NCI-H1694 (cell line): ENCODE measurements around the gene NET1.
"Not testable (repeated sequence)": the region's sequence is repeated elsewhere in the genome, so short reads cannot be mapped to it uniquely, and the experiment has no call there.

ENCODE experiments used
- DNase-seq: peaks from one replicate; lab custom pipeline; 2025; lab: John Stamatoyannopoulos, UW

NET1 gene

DNA sequence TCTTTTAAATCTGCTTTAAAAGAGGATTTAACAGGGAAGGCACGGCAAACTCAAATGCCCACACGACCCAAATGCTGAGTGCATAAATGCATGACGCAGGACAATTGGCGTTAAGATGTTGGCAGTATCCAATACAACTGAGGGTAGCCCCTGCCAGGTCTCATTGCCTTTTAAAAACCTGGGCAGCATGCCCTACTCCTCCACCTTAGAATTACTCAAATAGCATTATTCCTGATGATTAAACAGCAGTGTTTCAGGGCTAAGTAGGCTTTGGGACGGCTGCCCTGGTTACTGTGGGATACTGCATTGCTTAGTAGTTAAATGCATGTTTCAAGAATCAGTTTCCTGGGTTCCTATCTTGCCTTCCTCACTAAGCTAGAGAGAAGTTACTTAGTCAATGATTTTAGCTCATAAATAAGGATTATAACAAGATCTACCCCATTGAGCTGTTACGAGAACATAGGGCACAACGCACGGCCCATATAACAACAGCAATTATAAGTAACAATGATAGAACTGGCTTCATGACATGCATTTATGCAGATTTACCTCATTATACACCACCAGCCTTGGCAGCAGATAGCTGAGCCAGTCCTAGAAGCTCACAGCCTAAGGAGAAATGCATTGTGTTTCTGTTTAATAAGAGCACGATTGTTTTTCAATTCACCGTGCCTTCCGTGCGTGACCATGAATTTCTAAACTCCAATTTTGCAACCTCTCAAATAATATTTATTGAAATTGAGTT, 15.6 kb upstream of the NET1 start:
- DNase-seq, result no peak

DNA sequence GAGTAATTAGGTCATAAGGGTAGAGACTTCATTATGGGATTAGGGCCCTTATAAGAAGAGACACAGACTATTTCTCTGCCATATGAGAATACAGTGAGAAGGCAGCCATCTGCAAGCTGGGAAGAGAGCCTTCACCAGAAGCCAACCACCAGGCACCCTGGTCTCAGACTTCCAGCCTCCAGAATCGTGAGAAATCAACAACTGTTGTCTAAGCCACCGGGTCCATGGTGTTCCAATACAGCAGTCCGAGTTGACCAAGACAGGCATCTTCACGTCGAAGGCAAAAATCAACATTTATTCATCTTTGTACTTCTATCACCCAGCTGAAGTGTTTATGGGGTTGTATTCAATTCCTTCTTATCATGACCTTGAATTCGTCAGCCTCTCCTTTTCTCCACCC, 13.0 kb upstream of the NET1 start:
- no peak for DNase-seq

DNA sequence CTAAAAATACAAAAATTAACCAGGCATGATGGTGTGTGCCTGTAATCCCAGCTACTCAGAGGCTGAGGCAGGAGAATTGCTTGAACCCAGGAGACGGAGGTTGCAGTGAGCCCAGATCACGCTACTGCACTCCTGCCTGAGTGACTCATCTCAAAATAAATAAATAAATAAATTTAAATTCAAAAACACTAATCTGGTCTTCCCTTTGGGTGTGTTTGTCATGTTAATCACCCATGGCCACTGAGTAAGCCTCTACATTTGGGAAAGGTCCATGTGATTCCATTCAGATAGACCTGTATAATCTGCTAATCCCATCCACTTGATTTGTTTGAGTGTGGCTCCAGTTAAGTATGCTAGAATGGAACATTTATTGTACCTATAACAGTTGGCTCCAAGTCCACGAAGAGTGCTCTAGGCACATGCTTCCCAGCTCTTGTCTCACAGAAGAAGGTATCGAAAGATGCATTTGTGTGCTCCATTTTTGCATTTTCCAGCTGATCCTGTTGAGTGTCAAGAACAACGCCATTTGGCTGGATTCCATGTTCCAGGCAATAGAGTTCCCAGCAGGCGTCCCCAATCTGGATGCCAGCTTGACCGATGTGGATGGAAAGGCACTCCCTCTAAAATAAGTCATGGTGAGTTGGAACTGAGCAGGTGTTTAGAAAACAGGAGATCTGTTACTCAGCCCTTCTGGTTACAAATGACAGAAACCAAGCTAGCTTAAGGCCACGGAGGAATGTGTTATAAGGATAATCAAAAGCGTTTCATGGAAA, 11.7 kb upstream of the NET1 start:
- no peak for DNase-seq

DNA sequence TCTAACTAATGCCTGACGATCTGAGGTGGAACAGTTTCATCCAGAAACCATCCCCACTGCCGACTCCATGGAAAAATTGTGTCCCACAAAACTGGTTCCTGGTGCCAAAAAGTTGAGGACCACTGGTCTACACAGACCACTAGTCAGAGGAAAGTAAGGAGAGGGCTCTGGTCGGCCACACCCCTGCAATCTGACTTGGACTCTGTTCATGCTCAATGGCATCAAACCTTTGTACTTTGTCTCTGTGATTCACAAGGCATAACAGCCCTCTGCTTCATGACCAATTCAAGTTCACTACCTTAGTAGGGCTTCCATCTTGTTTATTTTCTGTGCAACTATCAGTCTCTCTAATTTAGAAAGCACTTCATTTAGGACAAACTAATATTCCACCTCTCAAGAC, 9.6 kb upstream of the NET1 start:
- no peak for DNase-seq

DNA sequence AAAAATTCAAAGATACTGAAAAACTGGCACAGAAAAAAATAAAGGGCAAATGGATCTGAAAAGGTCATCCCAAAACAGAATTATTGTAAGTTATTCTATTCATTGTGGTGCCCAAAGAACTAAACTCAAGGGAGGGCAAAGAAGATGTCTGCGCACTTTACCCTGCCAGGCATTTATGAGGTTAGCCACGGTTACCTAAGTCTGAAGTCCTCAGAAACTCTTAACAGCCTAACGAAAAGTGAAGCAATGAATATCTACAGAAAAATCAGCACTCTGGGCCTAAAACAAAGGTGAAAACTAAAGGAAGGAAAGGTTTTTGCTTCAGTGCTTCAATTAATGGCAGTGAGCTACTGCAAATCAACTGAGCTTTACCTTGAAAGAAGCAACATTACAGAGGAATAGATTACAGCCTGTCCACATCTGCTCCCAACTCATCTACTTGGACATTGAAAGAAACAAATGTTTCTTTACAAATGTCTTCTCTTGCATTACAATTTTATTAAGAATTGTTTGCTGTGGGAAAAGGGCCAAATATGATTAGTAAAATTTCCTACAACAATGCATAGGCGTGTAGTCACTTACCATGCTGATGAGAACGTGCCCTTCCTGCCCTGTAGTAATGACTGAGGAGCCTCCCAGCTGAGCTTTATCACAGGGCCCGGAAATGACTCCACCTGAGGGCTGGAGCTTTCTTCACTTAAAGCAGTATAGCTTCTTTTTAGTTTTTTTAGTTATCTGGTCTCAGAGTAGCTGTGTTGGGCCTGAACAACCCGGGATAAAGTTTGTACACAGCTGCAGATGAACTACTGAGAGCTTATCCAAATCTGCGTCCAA, 7.9 kb upstream of the NET1 start, which contains the start of gene TUBAL3:
Gene TUBAL3 (minus strand): TSS at position 621 of the 834 bp plus-strand sequence. CDS start 36 bp downstream, at position 585.
- DNase-seq, result no peak

DNA sequence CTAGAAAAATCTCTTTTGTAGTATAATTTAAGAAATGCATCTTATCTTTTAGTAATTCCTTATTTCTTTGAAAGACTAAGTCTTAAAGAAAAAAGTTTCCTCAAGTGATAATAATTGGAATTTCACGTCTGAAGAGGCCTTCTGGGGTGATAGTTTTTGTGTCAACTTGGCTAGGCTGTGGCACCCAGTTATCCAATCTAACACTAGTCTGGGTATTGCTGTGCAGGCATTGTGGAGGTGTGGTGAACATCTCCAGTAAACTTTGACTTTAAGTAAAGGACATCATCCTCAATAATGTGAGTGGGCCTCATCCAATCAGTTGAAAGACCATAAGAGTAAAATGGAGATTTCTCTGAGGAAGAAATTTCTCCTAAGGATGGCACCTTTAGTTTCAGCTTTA, 5.4 kb upstream of the NET1 start:
- DNase-seq, result no peak

DNA sequence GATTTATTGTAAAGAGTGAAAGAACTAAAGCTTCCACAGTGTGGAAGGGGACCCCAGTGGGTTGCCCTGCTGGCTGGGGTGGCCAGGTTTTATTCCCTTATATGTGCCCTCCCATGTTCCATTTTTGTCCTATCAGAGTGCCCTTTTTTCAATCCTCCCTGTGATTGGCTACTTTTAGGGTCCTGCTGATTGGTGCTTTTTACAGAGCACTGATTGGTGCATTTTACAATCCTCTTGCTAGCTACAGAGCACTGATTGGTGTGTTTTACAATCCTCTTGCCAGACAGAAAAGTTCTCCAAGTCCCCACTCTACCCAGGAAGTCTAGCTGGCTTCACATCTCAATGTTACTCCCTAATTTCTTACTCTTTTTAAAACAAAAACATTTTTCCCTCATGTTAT, 1.6 kb upstream of the NET1 start:
- DNase-seq, result not testable (repeated sequence)

DNA sequence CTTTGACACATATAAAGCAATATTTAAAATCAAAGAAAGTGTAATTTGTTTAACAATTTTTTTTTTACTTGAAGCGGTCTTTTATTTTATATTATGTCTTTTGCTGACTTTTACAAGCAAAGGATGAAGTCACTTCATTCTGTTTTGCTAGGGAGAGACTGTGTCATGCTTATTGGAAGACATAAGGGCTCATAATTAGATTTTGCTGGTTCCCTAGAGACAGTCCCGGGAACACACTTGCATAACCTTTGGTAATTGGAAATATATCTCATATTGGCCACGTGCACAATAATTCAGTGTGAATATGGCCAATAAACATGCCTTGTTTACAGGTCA, 448 bp upstream of the NET1 start:
- DNase-seq, result no peak

DNA sequence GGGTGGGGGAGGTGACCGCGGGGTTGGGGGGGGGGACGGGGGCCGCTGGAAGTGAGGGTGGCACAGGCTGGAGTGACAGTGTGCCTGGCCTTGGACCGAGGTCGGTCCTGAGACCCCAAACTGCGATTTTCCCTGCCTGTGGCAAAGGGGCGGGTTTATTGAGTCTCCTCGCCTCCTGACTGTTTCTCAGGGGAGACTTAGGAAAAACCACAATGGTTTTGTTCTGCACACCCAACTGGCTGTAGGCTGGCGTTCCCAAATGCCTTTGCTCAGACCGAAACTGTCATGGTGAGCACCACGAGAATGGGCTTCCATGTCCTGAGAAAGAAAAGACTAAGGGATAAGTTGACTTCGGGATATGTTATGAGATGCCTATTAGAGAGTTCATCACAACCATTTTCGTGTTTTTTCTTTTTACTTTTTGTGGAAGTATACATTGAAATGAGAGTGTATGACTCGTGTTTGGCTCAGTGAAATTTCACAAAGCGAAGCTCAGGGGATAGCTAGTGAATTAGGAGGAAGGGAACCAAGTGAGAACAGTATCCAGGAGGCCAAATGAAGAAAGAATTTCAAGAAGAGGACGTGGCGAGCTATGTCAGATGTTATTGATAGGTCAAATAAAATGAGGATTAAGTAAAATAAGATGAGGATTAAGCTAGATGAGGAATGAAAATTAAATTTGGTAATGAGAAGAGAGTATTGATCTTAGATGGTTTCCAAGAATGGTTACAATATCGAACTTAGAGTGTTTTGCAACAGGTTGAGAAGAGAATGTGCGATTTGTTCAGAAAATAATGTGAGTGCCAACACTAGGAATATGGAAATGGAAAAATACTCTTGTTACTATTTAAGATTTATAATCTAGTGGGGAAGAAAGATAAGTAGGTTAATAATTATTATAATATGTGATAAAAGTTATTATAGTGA, 918 bp downstream of the NET1 start:
- peak; percentile 22 for DNase-seq

DNA sequence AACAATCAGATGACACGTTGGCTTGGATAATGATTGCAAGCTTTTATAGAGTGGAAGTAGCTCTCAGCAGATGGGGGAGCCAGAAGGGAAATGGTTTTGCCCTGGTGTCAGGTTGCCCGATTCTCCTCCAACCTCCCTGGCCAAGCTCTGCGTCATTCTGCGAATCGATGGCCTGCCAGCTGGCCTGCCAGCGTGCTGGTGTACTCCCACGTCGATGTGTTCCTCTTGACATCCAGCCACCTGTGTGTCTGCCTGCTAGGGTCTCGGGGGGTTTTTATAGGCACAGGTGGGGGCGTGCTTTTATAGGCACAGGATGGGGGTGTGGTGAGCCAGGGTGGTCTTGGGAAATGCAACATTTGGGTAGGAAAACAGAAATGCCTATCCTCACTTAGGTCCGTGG, 4.6 kb downstream of the NET1 start:
- peak; percentile 90 for DNase-seq

DNA sequence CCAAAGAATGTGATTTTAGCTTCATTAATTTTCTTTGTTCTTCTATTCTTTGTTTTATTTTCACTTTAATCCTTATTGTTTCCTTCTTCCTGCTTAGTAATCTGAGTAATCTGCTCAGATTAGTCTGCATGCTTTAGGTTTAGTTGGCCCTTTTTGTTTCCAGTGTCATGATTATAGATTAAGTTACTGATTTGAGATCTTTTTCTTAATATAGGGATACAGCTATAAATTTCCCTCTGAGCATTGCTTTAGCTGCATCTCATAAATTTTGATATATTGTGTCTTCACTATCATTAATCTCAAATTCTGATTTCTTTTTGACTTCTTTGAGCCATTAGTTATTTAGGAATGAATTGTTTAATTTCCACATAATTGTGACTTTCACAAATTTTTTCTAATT, 6.2 kb downstream of the NET1 start:
- no peak for DNase-seq

DNA sequence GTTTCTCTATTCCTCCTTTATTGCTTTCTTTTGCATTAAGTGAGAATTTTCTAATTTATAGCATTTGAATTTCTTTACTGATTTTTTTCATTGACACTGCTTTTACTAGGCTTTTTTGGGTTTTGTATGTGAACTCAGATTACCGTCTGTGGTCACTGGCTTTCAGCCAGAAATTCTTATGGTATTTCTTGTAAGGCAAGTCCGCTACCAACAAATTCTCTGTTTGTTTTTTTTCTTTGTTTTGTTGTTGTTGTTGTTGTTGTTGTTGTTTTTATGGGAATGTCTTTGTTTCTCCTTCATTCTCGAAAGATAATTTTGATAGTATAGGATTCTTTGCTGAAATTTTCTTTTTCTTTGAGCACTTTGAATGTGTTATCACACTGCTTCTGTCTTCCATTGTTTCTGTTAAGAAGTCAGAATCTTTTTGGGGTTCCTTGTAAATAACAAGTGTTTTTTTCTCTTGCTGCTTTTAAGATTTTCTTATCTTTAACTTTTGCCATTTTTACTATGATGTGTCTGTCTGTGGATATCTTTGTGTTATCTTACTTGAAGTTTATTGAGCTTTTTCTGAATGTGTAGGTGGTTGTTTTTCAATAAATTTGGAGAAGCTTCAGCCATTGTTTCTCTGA, 7.2 kb downstream of the NET1 start:
- DNase-seq, result no peak

DNA sequence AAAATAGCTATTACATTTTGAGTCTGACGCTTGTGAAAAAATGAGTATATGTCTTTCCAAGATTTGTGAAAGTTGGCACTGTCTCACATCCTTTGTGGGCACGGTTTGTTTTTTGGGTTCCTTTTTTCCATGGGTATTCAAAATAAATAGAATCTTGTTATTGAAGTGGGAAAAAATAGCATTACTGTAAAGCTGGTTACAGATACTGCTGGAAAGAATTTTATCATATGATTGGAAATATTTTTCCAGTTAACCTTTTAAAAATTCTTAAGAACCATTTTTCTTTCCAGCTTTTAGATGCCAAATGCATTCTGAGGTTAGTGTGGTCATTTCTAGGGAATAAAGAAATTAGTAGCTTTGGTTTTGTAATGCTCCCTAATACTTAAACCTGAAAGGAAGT, 11.4 kb downstream of the NET1 start:
- no peak for DNase-seq

DNA sequence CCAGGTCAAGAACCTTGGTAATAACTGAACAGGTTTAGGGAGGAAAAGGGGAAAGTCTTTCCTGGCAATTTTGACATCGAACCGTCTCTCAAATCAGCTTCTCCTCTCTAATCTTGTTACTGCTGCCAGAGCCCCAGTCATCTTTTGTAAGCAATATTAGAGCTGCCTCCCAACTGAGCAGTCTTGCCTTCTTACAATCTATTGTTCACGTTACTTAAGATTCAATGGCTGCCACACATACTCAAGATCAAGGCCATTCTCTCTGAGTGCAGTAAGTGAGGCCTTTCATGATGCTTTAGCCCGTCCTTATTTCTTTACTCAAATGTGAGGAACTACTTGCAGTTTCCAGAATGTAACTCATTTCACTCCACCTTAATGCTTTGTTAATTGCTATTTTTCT, 12.4 kb downstream of the NET1 start:
- no peak for DNase-seq

DNA sequence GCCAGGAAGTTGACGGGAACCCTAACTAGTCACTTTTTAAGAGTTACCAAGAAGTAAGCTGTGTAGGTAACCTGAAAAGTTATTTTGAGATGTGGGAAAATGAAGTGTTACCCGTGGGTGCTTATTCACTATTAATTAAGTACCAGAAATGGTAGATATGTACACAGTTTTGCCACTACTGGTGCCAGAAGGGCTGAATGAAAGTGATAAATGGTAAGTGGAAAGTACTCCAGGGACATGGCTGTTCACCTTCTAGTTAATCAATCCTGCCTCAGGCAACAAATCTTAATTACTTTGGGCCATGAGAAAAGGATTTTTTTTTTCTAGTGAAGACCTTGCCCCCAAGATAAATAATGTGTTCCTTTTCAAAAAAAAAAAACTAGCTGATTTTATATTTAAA, 15.8 kb downstream of the NET1 start:
- no peak for DNase-seq

DNA sequence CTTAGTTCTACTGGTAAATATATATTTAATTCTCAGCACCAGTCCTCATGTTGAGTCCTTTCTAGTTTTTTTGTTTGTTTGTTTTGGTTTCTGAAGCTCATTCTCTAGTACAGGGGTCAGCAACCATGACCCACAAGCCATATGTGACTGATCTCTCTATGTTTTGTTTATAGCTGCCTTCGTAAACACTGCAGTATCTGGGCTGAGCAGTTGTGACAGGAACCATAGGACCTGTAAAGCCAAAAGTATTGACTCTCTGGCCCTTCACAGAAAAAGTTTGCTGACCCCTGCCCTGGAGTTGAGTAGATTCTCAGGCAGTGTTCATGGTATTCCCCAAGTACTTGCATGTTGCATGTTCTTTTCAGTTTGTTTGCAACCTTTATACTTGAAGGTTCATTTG, 20.8 kb downstream of the NET1 start:
- DNase-seq, result no peak

DNA sequence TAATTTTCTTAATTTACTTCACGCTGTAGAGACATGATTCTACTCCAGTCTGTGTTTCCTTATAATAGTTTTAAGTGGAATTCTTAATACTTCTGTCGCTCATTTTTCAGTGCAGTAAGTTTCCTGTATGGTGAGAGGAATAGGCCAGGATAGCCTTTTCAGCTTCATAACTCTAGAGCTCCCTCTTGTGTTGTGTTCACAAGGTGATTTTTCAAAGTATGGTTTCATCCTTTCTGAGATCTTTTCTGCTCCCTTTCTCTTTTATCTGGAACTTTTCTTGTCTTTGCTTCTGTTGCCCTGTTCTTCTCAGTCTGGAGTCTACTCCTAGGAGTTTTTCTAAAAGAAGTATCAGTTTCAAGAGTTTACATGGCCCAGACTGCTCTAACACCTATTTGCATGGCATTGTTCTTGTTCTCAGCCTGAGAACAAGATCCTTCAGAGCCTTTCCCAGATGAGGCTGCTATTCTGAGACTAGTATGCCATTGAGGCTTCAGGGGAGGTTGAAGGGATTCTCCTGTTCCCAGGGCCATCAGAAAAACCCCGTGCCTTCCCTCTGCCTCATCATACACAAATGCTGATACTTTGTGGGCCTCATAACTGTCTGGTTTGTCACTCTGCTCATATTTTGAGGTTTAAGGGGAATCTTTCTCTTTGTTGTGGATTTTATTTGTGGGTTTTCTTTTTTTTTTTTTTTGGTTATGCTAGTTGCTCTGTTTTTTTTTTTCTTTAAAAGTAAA, 21.8 kb downstream of the NET1 start:
- peak; percentile 41 for DNase-seq

DNA sequence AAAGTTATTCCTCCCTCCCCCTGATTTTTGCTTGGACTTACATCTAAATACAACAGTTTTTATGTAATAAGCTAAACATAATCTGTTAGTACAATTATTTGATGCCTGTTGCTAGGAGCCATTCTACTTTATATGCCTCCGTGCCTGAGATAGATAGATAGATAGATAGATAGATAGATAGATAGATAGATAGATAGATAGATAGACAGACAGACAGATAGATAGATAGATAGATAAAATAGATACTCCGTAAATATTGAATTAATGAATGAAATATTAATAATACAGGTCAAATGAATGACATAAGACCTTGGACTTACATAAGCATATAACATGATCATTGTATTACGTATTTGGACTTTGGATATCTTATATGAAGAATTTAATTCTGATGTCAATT, 23.0 kb downstream of the NET1 start:
- no peak for DNase-seq

DNA sequence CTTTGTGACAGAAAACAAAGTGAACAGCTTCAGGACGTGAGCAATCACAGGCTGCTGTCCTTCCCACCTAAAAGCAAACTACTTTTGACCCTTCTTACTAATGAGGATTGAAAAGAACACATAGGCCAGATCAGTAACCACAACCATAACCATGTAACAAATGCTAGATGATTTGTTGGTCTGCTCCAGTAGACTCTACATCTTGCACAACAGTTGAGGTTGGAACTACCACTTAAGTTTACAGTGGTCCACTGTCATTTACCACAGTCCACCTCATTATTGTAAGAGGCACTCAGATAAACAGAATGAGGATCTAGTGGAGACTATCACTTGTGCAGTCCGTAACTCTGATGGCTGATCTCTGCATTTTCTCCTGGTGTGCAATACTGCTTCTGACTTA, 27.8 kb downstream of the NET1 start:
- DNase-seq, result no peak

DNA sequence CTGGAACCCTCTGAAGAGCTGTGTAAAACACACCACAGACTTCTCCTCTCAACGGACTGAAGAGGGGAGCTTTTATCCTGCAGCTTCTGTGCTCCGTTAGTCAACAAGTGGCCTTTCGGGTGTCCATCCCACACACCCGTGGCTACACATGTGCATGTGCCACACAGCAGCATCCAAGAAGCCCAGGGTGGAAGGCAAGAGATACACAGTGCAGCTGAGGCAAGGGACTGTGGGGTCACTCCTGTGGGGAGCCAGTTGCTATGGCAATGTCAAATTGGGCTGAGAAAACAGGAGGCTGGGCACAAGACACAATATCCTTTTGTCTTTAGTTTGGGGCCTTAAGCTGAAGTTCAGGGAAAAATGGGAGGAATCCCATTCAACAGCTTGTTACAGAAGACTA, 28.7 kb downstream of the NET1 start:
- DNase-seq, result no peak
